Measurements from ENCODE around the gene NUP35.

DNA sequence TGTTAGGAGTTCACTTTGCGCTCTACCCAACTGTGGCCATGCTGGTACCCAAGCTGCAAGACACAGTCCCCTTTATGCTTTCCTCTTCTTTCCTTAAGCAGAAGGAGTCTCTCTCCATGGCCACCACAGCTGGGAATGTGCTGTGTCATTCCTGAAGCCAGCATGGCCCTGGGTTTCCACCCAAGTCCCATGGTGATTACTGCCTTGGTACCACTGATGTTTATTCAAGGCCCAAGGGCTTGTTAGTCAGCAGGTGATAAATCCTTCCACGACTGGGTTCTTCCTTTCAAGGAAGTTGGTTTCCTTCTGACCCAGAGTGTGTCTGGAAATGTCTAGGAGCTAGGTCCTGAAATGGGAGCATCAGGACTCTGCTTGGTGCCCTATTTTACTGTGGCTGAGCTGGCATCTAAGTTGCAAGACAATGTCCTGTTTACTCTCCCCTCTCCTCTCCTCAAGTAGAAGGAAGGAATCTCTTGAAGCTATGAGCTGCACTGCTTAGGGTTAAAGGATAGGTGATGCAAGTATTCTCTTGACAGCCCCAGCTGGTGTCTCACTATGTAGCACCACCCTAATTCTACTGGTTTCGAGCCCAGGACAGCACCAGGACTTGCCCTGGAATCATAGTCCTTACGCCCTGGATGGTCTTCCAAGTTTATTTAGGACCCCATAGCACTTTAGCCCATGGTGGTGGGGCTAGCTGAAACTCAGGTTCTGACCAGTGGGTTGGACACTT lies 18.7 kb upstream of the NUP35 start:
- no peak for TF ChIP-seq EP300 (IDR thresholded peaks at IDR 0.05)
- TF ChIP-seq POLR2A (IDR thresholded peaks at IDR 0.05), result no peak
- no peak for TF ChIP-seq CTCF (IDR thresholded peaks at IDR 0.05)
- TF ChIP-seq POLR2AphosphoS5 (IDR thresholded peaks at IDR 0.05), result no peak

All from gastroesophageal sphincter (tissue), 3 donors.